Skeletal muscle satellite cell (primary cell): Measurements from ENCODE around the gene IER2.
"Not testable (repeated sequence)": the region's sequence is repeated elsewhere in the genome, so short reads cannot be mapped to it uniquely, and the experiment has no call there.

ENCODE experiments used
- H3K27me3 ChIP-seq: 2 replicates; pipeline ENCODE4 v1.7.0; 2013; ENCODE audit warnings: low read length; ENCODE audit not compliant: control insufficient read depth, insufficient read depth
- H3K36me3 ChIP-seq: 2 replicates; pipeline ENCODE4 v1.7.0; 2013; ENCODE audit warnings: mild to moderate bottlenecking, control low read depth, low read length; ENCODE audit not compliant: insufficient read depth
- H3K4me1 ChIP-seq: 2 replicates; pipeline ENCODE4 v1.7.0; 2013; ENCODE audit warnings: low read length; ENCODE audit not compliant: control insufficient read depth, insufficient read depth
- H3K4me2 ChIP-seq: 2 replicates; pipeline ENCODE4 v1.7.0; 2013; ENCODE audit warnings: mild to moderate bottlenecking, low read length
- H3K4me3 ChIP-seq: 2 replicates; pipeline ENCODE4 v1.7.0; 2013; ENCODE audit warnings: low read length
- H3K9ac ChIP-seq: 2 replicates; pipeline ENCODE4 v1.7.0; 2013; ENCODE audit warnings: mild to moderate bottlenecking, low read depth, low read length, moderate library complexity
- H3K9me3 ChIP-seq: replicated peaks from 2 replicates; pipeline ENCODE4 v1.7.0; 2013; ENCODE audit warnings: mild to moderate bottlenecking, control low read depth, low read length

Gene IER2

GRCh38 chr19:13177584-13177983 is 27.4 kb downstream of the IER2 start:
- not testable (repeated sequence) for H3K27me3 ChIP-seq, H3K9ac ChIP-seq, H3K36me3 ChIP-seq, H3K4me2 ChIP-seq, H3K4me3 ChIP-seq, H3K9me3 ChIP-seq
- peaks cover 24% of the 10 kb centered on the region for H3K4me1 ChIP-seq

GRCh38 chr19:13178291-13178690 is 28.1 kb downstream of the IER2 start:
- H3K36me3 ChIP-seq, H3K4me2 ChIP-seq, H3K27me3 ChIP-seq, H3K9me3 ChIP-seq, H3K4me3 ChIP-seq, H3K9ac ChIP-seq: not testable (repeated sequence)
- peaks cover 17% of the 10 kb centered on the region for H3K4me1 ChIP-seq

GRCh38 chr19:13181747-13182388 is 31.7 kb downstream of the IER2 start:
- H3K4me1 ChIP-seq = peaks cover 7% of the 10 kb centered on the region
- no peaks in the 10 kb centered on the region for H3K27me3 ChIP-seq
- H3K4me2 ChIP-seq = no peak overlapping the region
- no peak overlapping the region for H3K9ac ChIP-seq
- H3K9me3 ChIP-seq = no peaks in the 10 kb centered on the region
- no peaks in the 10 kb centered on the region for H3K36me3 ChIP-seq
- no peak overlapping the region for H3K4me3 ChIP-seq

GRCh38 chr19:13184926-13185325 is 34.7 kb downstream of the IER2 start:
- H3K4me2 ChIP-seq, H3K9me3 ChIP-seq, H3K27me3 ChIP-seq, H3K4me3 ChIP-seq, H3K36me3 ChIP-seq, H3K9ac ChIP-seq, H3K4me1 ChIP-seq: not testable (repeated sequence)

GRCh38 chr19:13185763-13186657 is 35.8 kb downstream of the IER2 start:
- H3K36me3 ChIP-seq, H3K4me2 ChIP-seq, H3K27me3 ChIP-seq, H3K9me3 ChIP-seq, H3K9ac ChIP-seq, H3K4me1 ChIP-seq, H3K4me3 ChIP-seq: not testable (repeated sequence)

- not testable (repeated sequence) for H3K4me3 ChIP-seq, H3K9me3 ChIP-seq, H3K27me3 ChIP-seq, H3K4me2 ChIP-seq, H3K36me3 ChIP-seq, H3K9ac ChIP-seq, H3K4me1 ChIP-seq
Measured at GRCh38 chr19:13186688-13187087, 36.5 kb downstream of the IER2 start.

- no peaks in the 10 kb centered on the region for H3K36me3 ChIP-seq
- H3K9me3 ChIP-seq = no peaks in the 10 kb centered on the region
- H3K4me3 ChIP-seq = no peak overlapping the region
- no peaks in the 10 kb centered on the region for H3K4me1 ChIP-seq
- no peak overlapping the region for H3K9ac ChIP-seq
- H3K27me3 ChIP-seq = no peaks in the 10 kb centered on the region
- H3K4me2 ChIP-seq = no peak overlapping the region
Measured at GRCh38 chr19:13187419-13187818, 37.2 kb downstream of the IER2 start.

GRCh38 chr19:13189600-13189999 is 39.4 kb downstream of the IER2 start:
- Histone ChIP-seq H3K36me3 (no peaks in the 10 kb centered on the region), H3K9me3 (no peaks in the 10 kb centered on the region), H3K4me2 (no peak overlapping the region), H3K9ac (no peak overlapping the region), H3K4me1 (no peaks in the 10 kb centered on the region), H3K27me3 (no peaks in the 10 kb centered on the region), H3K4me3 (no peak overlapping the region)

GRCh38 chr19:13190781-13191540 is 40.8 kb downstream of the IER2 start:
- H3K9ac ChIP-seq = no peak overlapping the region
- H3K4me2 ChIP-seq = no peak overlapping the region
- no peaks in the 10 kb centered on the region for H3K9me3 ChIP-seq
- no peaks in the 10 kb centered on the region for H3K36me3 ChIP-seq
- no peaks in the 10 kb centered on the region for H3K4me1 ChIP-seq
- no peak overlapping the region for H3K4me3 ChIP-seq
- no peaks in the 10 kb centered on the region for H3K27me3 ChIP-seq

GRCh38 chr19:13195678-13196077 is 45.5 kb downstream of the IER2 start:
- no peak overlapping the region for H3K4me2 ChIP-seq

GRCh38 chr19:13198634-13199033 is 48.4 kb downstream of the IER2 start:
- Histone ChIP-seq H3K4me1 (no peaks in the 10 kb centered on the region), H3K9me3 (no peaks in the 10 kb centered on the region), H3K9ac (no peak overlapping the region), H3K27me3 (no peaks in the 10 kb centered on the region), H3K4me3 (no peak overlapping the region), H3K36me3 (no peaks in the 10 kb centered on the region), H3K4me2 (no peak overlapping the region)

More at GRCh38 chr19:13195678-13196077, 45.5 kb downstream of the IER2 start:
- Histone ChIP-seq H3K9me3 (no peaks in the 10 kb centered on the region), H3K27me3 (no peaks in the 10 kb centered on the region), H3K4me1 (no peaks in the 10 kb centered on the region), H3K4me3 (no peak overlapping the region), H3K36me3 (no peaks in the 10 kb centered on the region), H3K9ac (no peak overlapping the region)
